GM19351 (cell line): Measurements from ENCODE around the gene RBM46.
A peak's percentile ranks its signal among the peaks of the same experiment; 100 is the strongest.
"Not testable (repeated sequence)": the region's sequence is repeated elsewhere in the genome, so short reads cannot be mapped to it uniquely, and the experiment has no call there.

ENCODE experiments used
- ATAC-seq: cut with Tn5 transposase; IDR thresholded peaks from one replicate; pipeline ENCODE4 v1.9.1; 2021; ENCODE audit warnings: mild to moderate bottlenecking, moderate library complexity; ENCODE audit not compliant: unreplicated experiment

RBM46 gene

DNA sequence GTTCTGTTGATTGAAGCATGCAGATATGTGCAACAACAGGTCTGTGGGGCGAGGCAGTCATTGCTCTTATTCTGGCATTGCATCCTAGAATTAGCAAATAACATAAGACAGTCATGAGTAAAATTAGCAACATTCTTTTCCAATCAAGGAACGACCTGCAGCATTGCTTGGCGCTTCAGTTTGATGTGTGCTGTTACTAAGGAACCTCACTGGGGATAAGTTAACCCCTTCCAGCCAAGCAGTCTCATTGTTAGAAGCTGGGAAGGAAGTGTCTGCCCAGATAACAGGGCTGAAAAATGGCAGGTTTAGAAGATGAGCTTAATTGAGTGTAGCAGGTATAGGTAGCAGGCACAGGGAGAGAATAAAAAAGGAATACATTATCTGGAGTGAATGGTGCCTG, 55.4 kb downstream of the RBM46 start:
- ATAC-seq, result no peak

DNA sequence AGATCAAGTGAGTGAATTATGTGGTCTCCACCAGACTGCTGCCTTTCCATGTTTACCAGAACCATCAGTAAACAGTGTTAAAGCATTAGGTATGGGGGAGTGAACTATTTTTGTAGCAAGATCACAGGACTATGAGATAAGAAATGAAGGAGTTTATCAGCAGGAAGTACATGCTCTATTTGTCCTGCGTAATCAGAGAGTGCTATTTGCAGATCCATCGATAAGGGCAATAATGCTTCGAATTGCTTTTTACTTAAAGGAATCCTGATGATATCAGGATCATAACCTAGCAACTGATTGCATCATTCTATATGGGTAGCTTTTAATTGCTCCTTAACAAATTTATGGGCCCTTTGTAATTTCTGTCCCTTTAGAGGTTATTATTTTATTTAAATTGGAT, 57.1 kb downstream of the RBM46 start:
- no peak for ATAC-seq

DNA sequence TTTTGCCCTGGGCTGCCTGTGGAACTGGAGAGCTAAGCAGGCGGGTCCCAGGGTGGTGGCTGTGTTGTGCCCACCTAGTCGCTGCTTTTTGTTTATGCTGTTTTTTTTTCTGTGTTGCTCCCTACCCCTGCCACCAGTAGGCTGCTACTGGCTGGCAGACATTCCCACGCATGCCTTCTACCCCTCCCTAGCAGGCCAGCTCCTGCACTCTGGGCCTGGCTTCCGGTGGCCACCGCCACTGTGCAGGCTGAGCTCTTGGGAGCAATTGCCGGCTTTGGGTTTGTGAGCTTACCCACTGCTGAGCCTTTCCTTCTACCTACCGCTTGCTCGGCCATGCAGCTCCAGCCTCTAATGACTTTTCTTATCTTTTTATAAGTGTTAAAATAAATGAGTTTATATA, 57.6 kb downstream of the RBM46 start:
- ATAC-seq, result no peak

DNA sequence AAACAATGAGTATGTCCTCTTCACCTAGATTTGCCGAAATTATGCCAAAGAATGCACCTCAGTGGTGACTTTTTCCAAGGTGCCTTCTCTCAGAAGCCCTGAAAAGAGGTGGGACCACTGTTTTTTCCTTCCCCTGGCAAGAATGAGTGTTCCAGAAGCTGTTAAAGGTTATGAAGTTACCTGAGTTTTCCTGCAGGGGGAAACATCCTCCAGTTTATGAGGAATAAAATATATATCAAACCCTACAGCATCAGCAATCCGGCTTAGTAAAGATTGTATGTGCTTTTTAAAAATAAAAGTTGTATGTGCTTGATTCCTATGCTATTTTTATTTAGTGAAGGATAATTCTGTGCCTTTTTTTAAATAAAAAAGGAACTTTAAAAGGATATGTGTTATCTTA, 73.3 kb downstream of the RBM46 start:
- ATAC-seq, result peak; percentile 72

DNA sequence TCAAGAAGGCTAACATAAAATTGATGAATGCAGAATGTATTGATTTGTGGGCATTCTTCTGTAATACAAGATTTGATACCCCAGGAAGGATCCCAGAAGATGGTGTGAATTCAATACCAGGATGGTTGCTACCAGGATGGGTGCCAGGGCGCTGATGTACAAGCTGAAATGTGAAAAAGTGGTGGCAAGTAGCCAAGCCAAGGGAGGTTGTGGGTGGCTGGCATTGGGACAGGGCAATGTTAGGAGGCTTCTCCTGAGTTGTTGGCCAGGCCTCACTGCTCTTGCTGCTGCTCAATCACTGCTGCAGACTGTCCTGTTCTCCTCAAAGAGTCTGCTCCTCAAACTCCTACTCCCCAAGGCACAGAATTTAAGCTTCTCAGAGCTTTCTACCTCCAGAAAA, 77.1 kb downstream of the RBM46 start:
- ATAC-seq, result no peak

DNA sequence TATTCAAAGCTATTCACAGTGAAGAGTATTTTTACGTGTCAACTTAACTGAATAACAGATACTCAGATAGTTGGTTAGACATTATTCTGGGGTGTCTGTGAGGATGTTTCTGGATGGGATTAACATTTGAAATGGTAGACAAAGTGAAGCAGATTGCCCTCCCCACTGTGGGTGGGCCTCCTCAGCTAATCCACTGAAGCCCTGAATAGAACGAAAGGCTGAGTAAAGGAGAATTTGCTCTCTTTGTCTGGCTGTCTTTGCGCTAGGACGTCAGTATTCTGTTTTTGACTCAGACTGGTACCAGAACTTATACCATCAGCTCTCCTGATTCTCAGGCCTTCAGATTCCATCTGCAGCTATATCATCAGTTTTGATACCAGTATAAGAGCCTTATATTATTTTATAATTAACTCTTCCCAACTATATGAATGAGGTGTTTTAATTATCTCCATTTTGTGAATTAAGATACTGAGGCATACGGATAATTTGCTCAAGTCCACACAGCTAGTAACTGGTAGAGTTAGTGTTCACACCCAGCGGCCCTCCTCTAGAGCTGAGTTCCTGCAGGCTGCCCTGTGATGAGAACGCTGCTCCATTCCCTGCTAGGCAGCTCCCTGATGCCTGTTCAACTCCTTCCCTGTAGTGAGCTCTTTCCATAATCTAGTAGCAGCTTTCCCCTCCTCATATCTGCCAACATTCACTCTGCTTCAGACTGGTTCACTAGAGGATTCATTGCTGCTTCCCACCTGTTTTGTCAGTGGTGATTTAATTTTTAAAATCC, 87.5 kb downstream of the RBM46 start:
- ATAC-seq, result no peak

DNA sequence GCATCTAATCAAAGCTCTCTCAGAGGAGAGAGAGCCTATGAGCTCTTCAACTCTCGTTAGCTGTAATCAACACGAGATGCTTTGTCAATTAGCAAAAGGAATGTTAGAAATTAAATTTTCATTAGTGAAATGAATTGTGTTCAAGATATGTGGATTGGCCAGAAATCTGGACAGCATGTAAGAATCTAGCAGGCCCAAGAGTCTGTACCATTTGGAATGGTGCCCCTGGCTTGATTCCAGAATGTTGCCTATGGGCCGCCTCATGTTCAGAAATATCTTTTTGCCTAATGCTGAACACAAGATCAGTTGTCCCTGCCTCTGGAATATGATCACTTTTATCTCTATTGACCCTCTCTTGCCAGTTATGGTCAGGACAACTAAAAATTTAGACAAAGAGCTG, 88.2 kb downstream of the RBM46 start:
- no peak for ATAC-seq

DNA sequence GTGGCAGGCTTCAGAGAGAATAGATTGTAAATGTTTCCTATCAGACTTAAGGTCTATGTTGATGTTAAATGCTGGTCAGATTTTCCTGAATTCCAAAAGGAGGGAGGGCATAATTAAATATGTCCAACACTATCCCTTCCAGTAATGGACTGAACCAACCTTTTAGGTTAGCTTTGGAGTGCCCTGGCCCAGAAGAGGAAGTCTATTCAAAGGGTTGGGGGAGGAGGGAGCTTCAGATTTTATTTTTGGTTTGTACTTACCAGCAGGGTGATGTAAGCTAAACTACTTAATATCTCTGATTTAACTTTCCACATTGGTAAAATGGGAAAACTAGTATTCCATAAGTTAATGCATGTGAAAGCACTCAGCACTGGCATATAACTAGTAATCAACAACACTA, 91.1 kb downstream of the RBM46 start:
- no peak for ATAC-seq

DNA sequence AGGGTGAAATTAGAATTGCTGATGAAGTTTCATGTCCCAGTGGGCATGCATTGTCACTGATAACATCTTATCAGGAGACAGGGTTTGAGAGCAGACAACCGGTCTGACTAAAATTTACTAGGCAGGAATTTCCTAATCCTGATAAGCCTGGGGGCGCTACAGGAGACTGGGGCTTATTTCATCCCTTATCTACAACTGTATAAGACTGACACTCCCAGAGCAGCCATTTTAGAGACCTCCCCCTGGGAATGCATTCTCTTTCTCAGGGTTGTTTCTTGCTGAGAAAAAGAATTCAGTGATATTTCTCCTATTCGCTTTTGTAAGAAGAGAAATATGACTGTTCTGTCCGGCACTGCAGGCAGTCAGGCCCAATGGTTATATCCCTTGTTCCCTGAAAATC, 93.0 kb downstream of the RBM46 start:
- not testable (repeated sequence) for ATAC-seq

DNA sequence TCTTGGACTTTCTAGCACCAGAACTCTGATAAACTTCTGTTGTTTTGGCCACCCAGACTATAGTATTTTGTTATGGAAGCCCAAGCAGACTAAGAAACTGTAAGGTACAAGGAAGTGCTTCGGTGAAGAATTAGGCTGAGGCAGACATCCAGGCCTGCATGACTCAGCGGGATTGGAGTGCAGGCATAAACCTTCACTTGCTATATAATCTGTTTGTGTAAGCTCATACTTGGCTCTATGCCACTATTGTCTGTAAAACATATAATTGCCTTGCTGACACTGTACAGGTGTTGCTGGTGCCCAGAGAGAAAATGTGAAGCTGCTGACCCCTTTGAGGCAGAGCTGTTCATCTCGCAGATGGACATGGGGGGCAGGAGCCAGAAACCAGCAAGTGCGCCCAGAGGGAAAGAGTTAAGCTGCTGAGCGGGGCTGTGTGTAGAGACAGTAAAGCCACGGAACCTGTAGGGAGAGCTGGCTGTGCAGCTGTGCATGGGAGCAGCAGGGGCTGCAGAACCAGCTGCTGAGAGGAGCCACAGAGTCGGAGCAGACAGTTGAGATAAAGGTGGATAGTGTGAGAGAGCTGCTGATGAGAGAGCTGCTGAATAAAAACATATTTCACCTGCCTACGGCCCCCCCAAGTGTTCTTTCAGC, 96.2 kb downstream of the RBM46 start:
- ATAC-seq, result no peak
